Omental fat pad (tissue), 4 donors: Measurements from ENCODE around the gene FAM47C. TPM values are rescaled to one million over a fixed set of nuclear protein-coding genes. Genes with fewer than 3 reads are reported as not detected.
"Not testable (repeated sequence)": the region's sequence is repeated elsewhere in the genome, so short reads cannot be mapped to it uniquely, and the experiment has no call there.

Source experiments
- ATAC-seq: fragments of 150-250 bp; one replicate; pipeline ENCODE4 v1.9.1; 2016; ENCODE audit warnings: mild to moderate bottlenecking, moderate library complexity; ENCODE audit not compliant: low FRiP score
- DNase-seq: peaks from one replicate; pipeline ENCODE4 v3.0.0-alpha.2; 2019; ENCODE audit warnings: low spot score
- total RNA-seq, 4 donors: library from RNA; depleted of rRNA; stranded (reverse); fragments of >200 nt; gene quantifications; one replicate each; pipeline ENCODE4 v1.1.0, GENCODE V29; 2016
- TF ChIP-seq, protein P1 (sequence below), 3 donors: fragments of 450-650 bp; IDR thresholded peaks; one replicate each; pipeline ENCODE4 v1.5.1; 2016 to 2017; ENCODE audit warnings: antibody characterized with exemption in 3 of 3, mild to moderate bottlenecking in 3 of 3, moderate library complexity in 2 of 3

Gene FAM47C
- total RNA-seq, 4 donors from 2014 or later, result not detected

DNA sequence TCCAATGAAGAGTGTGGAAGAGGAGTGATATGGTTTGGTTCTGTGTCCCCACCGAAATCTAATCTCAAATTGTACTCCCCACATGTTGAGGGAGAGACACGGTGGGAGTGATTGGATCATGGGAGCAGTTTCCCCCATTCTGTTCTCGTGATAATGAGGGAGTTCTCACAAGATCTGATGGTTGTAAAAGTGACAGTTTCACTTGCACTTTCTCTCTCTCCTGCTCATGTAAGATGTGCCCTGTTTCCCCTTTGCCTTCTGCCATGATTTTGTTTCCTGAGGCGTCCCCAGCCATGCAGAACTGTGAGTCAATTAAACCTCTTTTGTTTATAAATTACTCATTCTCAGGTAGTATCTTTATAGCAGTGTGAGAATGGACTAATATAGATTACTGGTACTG is 39.6 kb downstream of the FAM47C start:
- TF ChIP-seq, protein P1, sequence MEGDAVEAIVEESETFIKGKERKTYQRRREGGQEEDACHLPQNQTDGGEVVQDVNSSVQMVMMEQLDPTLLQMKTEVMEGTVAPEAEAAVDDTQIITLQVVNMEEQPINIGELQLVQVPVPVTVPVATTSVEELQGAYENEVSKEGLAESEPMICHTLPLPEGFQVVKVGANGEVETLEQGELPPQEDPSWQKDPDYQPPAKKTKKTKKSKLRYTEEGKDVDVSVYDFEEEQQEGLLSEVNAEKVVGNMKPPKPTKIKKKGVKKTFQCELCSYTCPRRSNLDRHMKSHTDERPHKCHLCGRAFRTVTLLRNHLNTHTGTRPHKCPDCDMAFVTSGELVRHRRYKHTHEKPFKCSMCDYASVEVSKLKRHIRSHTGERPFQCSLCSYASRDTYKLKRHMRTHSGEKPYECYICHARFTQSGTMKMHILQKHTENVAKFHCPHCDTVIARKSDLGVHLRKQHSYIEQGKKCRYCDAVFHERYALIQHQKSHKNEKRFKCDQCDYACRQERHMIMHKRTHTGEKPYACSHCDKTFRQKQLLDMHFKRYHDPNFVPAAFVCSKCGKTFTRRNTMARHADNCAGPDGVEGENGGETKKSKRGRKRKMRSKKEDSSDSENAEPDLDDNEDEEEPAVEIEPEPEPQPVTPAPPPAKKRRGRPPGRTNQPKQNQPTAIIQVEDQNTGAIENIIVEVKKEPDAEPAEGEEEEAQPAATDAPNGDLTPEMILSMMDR (IDR thresholded peaks at IDR 0.05), result no peak
- ATAC-seq (no peak), DNase-seq (no peak)

DNA sequence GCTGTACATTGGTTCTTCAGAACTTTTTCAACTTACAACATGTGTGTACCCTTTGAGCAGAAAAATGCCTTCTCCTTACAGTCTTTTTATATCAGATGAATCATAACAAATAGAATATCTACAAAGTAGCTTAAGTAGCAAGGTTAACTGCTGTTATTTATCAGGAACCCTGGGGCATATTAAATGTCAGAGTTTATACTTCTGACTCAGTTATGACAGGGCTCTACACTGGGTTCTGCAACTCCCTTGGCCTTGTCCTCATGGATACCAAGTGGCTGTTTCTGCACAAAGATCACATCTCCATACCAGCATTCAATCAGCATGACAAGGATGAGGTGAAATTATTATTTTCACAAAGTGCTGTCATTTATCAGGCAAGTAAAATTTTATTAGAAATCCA is 49.4 kb downstream of the FAM47C start:
- not testable (repeated sequence) for ATAC-seq, DNase-seq

- DNase-seq (no peak), ATAC-seq (no peak)
- TF ChIP-seq, protein P1 (IDR thresholded peaks at IDR 0.05), result no peak
Observed at GRCh38 chrX:37060999-37061398, 52.8 kb downstream of the FAM47C start.
